A549 (cell line): ENCODE data around the gene SCN9A. TPM values are rescaled to one million over a fixed set of nuclear protein-coding genes. Genes with fewer than 3 reads are reported as not detected.
A peak's percentile ranks its signal among the peaks of the same experiment; 100 is the strongest.

ENCODE experiments used
- ATAC-seq, 2 experiments: fragments of 200-7000 bp in 1 of 2; fragments of >200 bp in 1 of 2; cut with Nextera tagmentation in 1 of 2; cut with Tn5 transposase in 1 of 2; 3 replicates each; pipeline versions ENCODE4 v1.8.0 to v1.9.1; 2018 to 2020; ENCODE audit warnings: mild to moderate bottlenecking in 1 of 2, moderate library complexity in 1 of 2
- CTCF ChIA-PET: fragments of 300-600 bp; sonication (Branson Sonifier 250); formaldehyde crosslinking; extraction: SDS; loops from one replicate; lab custom pipeline; 2021; ENCODE audit warnings: antibody characterized with exemption, inconsistent platforms; lab: Yijun Ruan, JAX
- POLR2A ChIA-PET: fragments of 350-600 bp; formaldehyde crosslinking; extraction: SDS; loops from one replicate; lab custom pipeline; 2021; ENCODE audit warnings: antibody characterized with exemption, inconsistent platforms; lab: Yijun Ruan, JAX
- DNase-seq, 2 experiments: peaks; one replicate each; pipeline versions ENCODE4 v3.0.0 to v3.0.0-alpha.2; 2011 to 2016; ENCODE audit warnings: low read depth in 1 of 2, low spot score in 1 of 2
- FAIRE-seq: peaks from 2 replicates; lab custom pipeline; 2011; peaks lifted over from hg19 to GRCh38; lab: Jason Lieb, UNC
- H3K27ac ChIP-seq, 2 experiments: fragments of >200 bp; sonication (Bioruptor Twin); formaldehyde crosslinking; 3 replicates each; pipeline ENCODE4 v1.5.1; 2016 to 2017
- H3K4me1 ChIP-seq: fragments of >200 bp; sonication (Bioruptor Twin); formaldehyde crosslinking; 3 replicates; pipeline ENCODE4 v1.6.1; 2016
- H3K4me2 ChIP-seq: fragments of >200 bp; sonication (Bioruptor Twin); formaldehyde crosslinking; 3 replicates; pipeline ENCODE4 v1.6.1; 2016
- H3K4me3 ChIP-seq: fragments of >200 bp; sonication (Bioruptor Twin); formaldehyde crosslinking; 3 replicates; pipeline ENCODE4 v1.5.1; 2016
- H3K9me3 ChIP-seq: fragments of >200 bp; sonication (Bioruptor Twin); formaldehyde crosslinking; 3 replicates; pipeline ENCODE4 v1.6.1; 2016
- BCL3 ChIP-seq: fragments of >200 bp; sonication (Bioruptor Twin); formaldehyde crosslinking; IDR thresholded peaks from 3 replicates; pipeline ENCODE4 v1.6.1; 2016
- BHLHE40 ChIP-seq: IDR thresholded peaks from 2 replicates; pipeline ENCODE4 v1.6.1; 2012; ENCODE audit warnings: low read depth, low read length, inconsistent platforms
- CBX8 ChIP-seq: fragments of 200-600 bp; sonication (generic); IDR thresholded peaks from 2 replicates; pipeline ENCODE4 v1.6.1; 2016
- CHD2 ChIP-seq: fragments of 150-350 bp; IDR thresholded peaks from 2 replicates; pipeline ENCODE4 v1.6.1; 2014; ENCODE audit warnings: low read length; ENCODE audit not compliant: partially characterized antibody
- E2F6 ChIP-seq: IDR thresholded peaks from 2 replicates; pipeline ENCODE4 v1.6.1; 2012; ENCODE audit warnings: low read depth, borderline replicate concordance
- ELK1 ChIP-seq: fragments of 150-350 bp; IDR thresholded peaks from 2 replicates; pipeline ENCODE4 v1.6.1; 2014; ENCODE audit warnings: low read depth, mild to moderate bottlenecking, low read length
- EP300 ChIP-seq, 2 experiments: fragments of >200 bp; sonication (Bioruptor Twin); formaldehyde crosslinking; IDR thresholded peaks; 2 replicates in 1 of 2; 3 replicates in 1 of 2; pipeline ENCODE4 v1.6.1; 2016 to 2017
- HDAC2 ChIP-seq: fragments of 200-600 bp; sonication (generic); IDR thresholded peaks from 2 replicates; pipeline ENCODE4 v1.6.1; 2016
- HEYL ChIP-seq: fragments of 250-450 bp; sonication (Bioruptor Pico); IDR thresholded peaks from 2 replicates; pipeline ENCODE4 v1.8.0; 2021; ENCODE audit warnings: mild to moderate bottlenecking, moderate library complexity
- HOXA7 ChIP-seq: fragments of 250-450 bp; sonication (Bioruptor Pico); IDR thresholded peaks from 2 replicates; pipeline ENCODE4 v1.5.0; 2020; ENCODE audit warnings: mild to moderate bottlenecking, moderate library complexity
- KDM1A ChIP-seq: fragments of 200-600 bp; sonication (generic); IDR thresholded peaks from 2 replicates; pipeline ENCODE4 v1.6.1; 2016; ENCODE audit warnings: low read depth, mild to moderate bottlenecking
- KDM5A ChIP-seq: fragments of 200-600 bp; sonication (generic); IDR thresholded peaks from 2 replicates; pipeline ENCODE4 v1.6.1; 2016; ENCODE audit warnings: antibody characterized with exemption, mild to moderate bottlenecking
- MAX ChIP-seq: IDR thresholded peaks from 2 replicates; pipeline ENCODE4 v1.6.1; 2012
- MAZ ChIP-seq: fragments of 150-350 bp; IDR thresholded peaks from 2 replicates; pipeline ENCODE4 v1.6.1; 2014; ENCODE audit warnings: antibody characterized with exemption, low read depth, low read length, borderline replicate concordance
- NFE2L2 ChIP-seq: fragments of 150-350 bp; conservative IDR thresholded peaks from 2 replicates; pipeline ENCODE4 v1.6.1; 2014; ENCODE audit warnings: low read length
- PHF8 ChIP-seq: fragments of 200-600 bp; sonication (generic); IDR thresholded peaks from 2 replicates; pipeline ENCODE4 v1.6.1; 2016; ENCODE audit warnings: low read depth, mild to moderate bottlenecking, antibody characterized with exemption, moderate library complexity, borderline replicate concordance
- POLR2A ChIP-seq: IDR thresholded peaks from 2 replicates; pipeline ENCODE4 v1.6.1; 2012; ENCODE audit warnings: mild to moderate bottlenecking, low read length
- POLR2AphosphoS2 ChIP-seq: conservative IDR thresholded peaks from 2 replicates; pipeline ENCODE4 v1.6.1; 2012; ENCODE audit warnings: low read length, improper control_type of control experiment, inconsistent platforms
- RAD21 ChIP-seq, 2 experiments: fragments of >200 bp in 1 of 2; sonication (Bioruptor Twin) in 1 of 2; formaldehyde crosslinking in 1 of 2; IDR thresholded peaks in 1 of 2; conservative IDR thresholded peaks in 1 of 2; 2 replicates in 1 of 2; 3 replicates in 1 of 2; pipeline ENCODE4 v1.6.1; 2012 to 2018; ENCODE audit warnings: inconsistent platforms in 1 of 2
- RARB ChIP-seq: fragments of 250-450 bp; sonication (Bioruptor Pico); IDR thresholded peaks from 2 replicates; pipeline ENCODE4 v1.8.0; 2021; ENCODE audit warnings: mild to moderate bottlenecking, moderate library complexity
- REST ChIP-seq: fragments of 200-600 bp; sonication (generic); IDR thresholded peaks from 2 replicates; pipeline ENCODE4 v1.6.1; 2016; ENCODE audit warnings: antibody characterized with exemption, mild to moderate bottlenecking, moderate library complexity
- ZC3H11A ChIP-seq: fragments of 450-650 bp; IDR thresholded peaks from 2 replicates; pipeline ENCODE4 v1.6.1; 2014; ENCODE audit warnings: antibody characterized with exemption, mild to moderate bottlenecking
- WGBS: methylation state at CpG from one replicate; pipeline ENCODE4 v1.1.6; 2017; ENCODE audit errors: missing lambda C conversion rate; 5-methylcytosine and 5-hydroxymethylcytosine counted together
- polyA plus RNA-seq, 4 experiments: library from polyadenylated mRNA; depleted of rRNA in 3 of 4; stranded (reverse); fragments of >200 nt; fragmentation: RNase III in 1 of 4; extraction: RNeasy Plus Mini Kit Qiagen cat#74134 plus additional on column Dnase treatment in 1 of 4; gene quantifications; 2 replicates in 3 of 4; 3 replicates in 1 of 4; pipeline ENCODE4 v1.2.3, GENCODE V29; 2011 to 2017

The SCN9A gene
- polyA plus RNA-seq, 2 of the 4 experiments (the other 2 are of a cell fraction), result 7.7 to 23.6 TPM

- POLR2A ChIA-PET, result no interaction called here
- Histone ChIP-seq H3K4me1 (0 out of 3 replicates have a peak, but pooled peaks cover 7% of the 10 kb centered on the region), H3K4me3 (no peak overlapping the region)
- DNase-seq (no peak), FAIRE-seq (no peak)
- TF ChIP-seq E2F6 (no peak), CBX8 (no peak), KDM5A (no peak)
- TF ChIP-seq, all 56 proteins: peak for 0
- no peak for ATAC-seq
- WGBS, result 65% methylated on average over 1 of the region's 1 CpG
- no peak overlapping the region for H3K27ac ChIP-seq
- H3K9me3 ChIP-seq, result no peaks in the 10 kb centered on the region
- H3K4me2 ChIP-seq, result no peak overlapping the region
- CTCF ChIA-PET, result interaction anchor here (3.1 kb wide), 1 partner anchor 20 kb away, joined by 19 read pairs; no protein-coding TSS in a partner anchor
These were observed 4.9 kb upstream of the SCN9A start for GRCh38 chr2:166380615-166381014.

- peak overlapping the region; percentile 63 for H3K4me3 ChIP-seq
- FAIRE-seq (no peak), DNase-seq (no peak), ATAC-seq (no peak)
- H3K9me3 ChIP-seq, result no peaks in the 10 kb centered on the region
- H3K27ac ChIP-seq, result peak overlapping the region; percentile 84 to 88
- peak overlapping the region; percentile 76 for H3K4me2 ChIP-seq
- TF ChIP-seq ZC3H11A (no peak), BHLHE40 (no peak), PHF8 (no peak), POLR2AphosphoS2 (no peak), RAD21 (conservative IDR thresholded peaks at IDR 0.05 in 1 of 2, IDR thresholded peaks at IDR 0.05 in 1 of 2) (no peak), BCL3 (no peak), CHD2 (no peak), REST (no peak), CBX8 (no peak), MAZ (no peak), ELK1 (no peak), EP300 (IDR thresholded peaks at IDR 0.05) (no peak), KDM1A (no peak), RARB (CRISPR knock-in tag) (no peak), HDAC2 (no peak), NFE2L2 (no peak), MAX (no peak), HOXA7 (CRISPR knock-in tag) (no peak), HEYL (CRISPR knock-in tag) (no peak), POLR2A (no peak)
- ChIA-PET POLR2A (interaction anchor here (2.3 to 3.8 kb wide), 2 partner anchors 11 to 34 kb away, joined by 13 to 22 read pairs; no protein-coding TSS in a partner anchor), CTCF (interaction anchor here (1.5 to 4.7 kb wide), 3 partner anchors 8 to 45 kb away, joined by 4 to 25 read pairs (median 20); no protein-coding TSS in a partner anchor)
- 60% methylated on average over 2 of the region's 2 CpGs for WGBS
- H3K4me1 ChIP-seq, result peaks cover 24% of the 10 kb centered on the region
These were observed 1.1 kb upstream of the SCN9A start for GRCh38 chr2:166376873-166377272.
